ENCODE results near the gene DCLK3.

- TF ChIP-seq CTCF (IDR thresholded peaks at IDR 0.05; ENCODE audit: control extremely low read depth in 1 of 3, insufficient read depth in 1 of 3, low read depth in 1 of 3, low read length in 3 of 3) (no peak), RAD21 (IDR thresholded peaks at IDR 0.05 in 1 of 2, conservative IDR thresholded peaks at IDR 0.05 in 1 of 2; ENCODE audit: low read depth in 2 of 2, low read length in 2 of 2) (no peak), HDAC6 (IDR thresholded peaks at IDR 0.05; ENCODE audit: low read depth, low read length) (no peak), EP300 (IDR thresholded peaks at IDR 0.05; ENCODE audit: borderline replicate concordance in 1 of 2, low read depth in 2 of 2, low read length in 2 of 2) (no peak)
These were observed 2.6 kb downstream of the DCLK3 start for GRCh38 chr3:36761779-36762178.
